Measurements from ENCODE around the gene STAB2. TPM values are rescaled to one million over a fixed set of nuclear protein-coding genes. Genes with fewer than 3 reads are reported as not detected.

The STAB2 gene
- total RNA-seq, 2 experiments from 2014 or later = not detected

DNA sequence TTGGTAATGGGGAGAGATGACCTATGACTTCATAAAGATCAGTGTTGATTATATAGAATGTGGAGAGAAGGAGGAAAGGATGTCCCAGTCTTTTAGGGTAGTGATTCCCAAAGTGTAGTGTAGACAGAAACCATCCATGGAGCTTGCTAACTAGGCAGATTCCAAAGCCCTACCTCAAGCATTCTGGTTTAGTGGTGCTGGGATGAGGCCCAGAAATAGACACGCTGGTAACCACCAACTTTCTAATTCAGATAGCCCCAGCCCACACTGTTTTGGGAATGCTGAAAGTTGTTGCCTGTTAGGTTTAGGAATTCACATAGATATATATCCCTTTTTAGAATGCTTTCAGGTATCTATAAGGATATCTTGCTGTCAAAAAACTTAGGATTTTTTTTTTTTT, 69.2 kb downstream of the STAB2 start:
- Histone ChIP-seq H2AFZ (ENCODE audit: low read length) (no peak overlapping the region), H3K9me3 (ENCODE audit: low read length) (no peaks in the 10 kb centered on the region), H4K20me1 (ENCODE audit: insufficient read depth, low read length) (no peaks in the 10 kb centered on the region), H3K27ac (ENCODE audit: low read depth, low read length, poor library complexity, severe bottlenecking) (no peak overlapping the region), H3K4me1 (ENCODE audit: insufficient read depth, low read length, poor library complexity, severe bottlenecking) (no peaks in the 10 kb centered on the region), H3K9me2 (ENCODE audit: insufficient read depth, low read length) (no peaks in the 10 kb centered on the region), H3K79me2 (ENCODE audit: insufficient read depth, low read depth, low read length) (no peaks in the 10 kb centered on the region), H3K4me2 (ENCODE audit: low read length) (no peak overlapping the region), H3K4me3 (ENCODE audit: low read depth, low read length, poor library complexity, severe bottlenecking) (no peak overlapping the region), H3K36me3 (ENCODE audit: insufficient read depth, low read length) (no peaks in the 10 kb centered on the region)
- CTCF ChIA-PET (ENCODE audit: unreplicated experiment) = no interaction called here
- BruUV-seq (replicated peaks) = no TSS peak
- TF ChIP-seq, protein P1, sequence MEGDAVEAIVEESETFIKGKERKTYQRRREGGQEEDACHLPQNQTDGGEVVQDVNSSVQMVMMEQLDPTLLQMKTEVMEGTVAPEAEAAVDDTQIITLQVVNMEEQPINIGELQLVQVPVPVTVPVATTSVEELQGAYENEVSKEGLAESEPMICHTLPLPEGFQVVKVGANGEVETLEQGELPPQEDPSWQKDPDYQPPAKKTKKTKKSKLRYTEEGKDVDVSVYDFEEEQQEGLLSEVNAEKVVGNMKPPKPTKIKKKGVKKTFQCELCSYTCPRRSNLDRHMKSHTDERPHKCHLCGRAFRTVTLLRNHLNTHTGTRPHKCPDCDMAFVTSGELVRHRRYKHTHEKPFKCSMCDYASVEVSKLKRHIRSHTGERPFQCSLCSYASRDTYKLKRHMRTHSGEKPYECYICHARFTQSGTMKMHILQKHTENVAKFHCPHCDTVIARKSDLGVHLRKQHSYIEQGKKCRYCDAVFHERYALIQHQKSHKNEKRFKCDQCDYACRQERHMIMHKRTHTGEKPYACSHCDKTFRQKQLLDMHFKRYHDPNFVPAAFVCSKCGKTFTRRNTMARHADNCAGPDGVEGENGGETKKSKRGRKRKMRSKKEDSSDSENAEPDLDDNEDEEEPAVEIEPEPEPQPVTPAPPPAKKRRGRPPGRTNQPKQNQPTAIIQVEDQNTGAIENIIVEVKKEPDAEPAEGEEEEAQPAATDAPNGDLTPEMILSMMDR (conservative IDR thresholded peaks at IDR 0.05; ENCODE audit: low read length) = no peak
- no peak for TF ChIP-seq EZH2phosphoT487 (IDR thresholded peaks at IDR 0.05; ENCODE audit: borderline replicate concordance, low read depth, low read length)
- no peak for DNase-seq (ENCODE audit: low spot score)
- POLR2A ChIA-PET = no interaction called here
- intact Hi-C loops (cut with micrococcal nuclease; ENCODE audit: unreplicated experiment) = no loop called here

DNA sequence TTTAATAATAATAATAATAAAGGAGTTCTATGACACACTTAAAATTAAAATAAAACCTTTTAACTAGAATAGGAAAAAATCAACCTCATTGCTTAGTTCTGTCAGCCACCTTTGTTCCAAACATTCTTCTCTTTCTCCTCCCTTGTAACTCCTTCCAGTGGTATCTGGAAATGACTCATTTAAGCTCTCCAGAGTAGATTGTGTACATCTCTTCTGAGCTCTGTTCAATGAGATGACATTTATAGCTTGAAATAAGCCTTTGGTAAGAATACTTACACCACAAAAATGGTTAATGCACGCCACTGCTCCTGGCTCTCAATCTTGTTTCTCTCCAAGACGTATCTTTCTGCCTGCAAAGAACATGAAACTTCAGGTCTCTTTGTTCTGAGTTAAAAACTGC, 70.3 kb downstream of the STAB2 start:
- H3K9me2 ChIP-seq (ENCODE audit: insufficient read depth, low read length) = no peaks in the 10 kb centered on the region
- no TSS peak for BruUV-seq (replicated peaks)
- H3K4me1 ChIP-seq (ENCODE audit: insufficient read depth, low read length, poor library complexity, severe bottlenecking) = no peaks in the 10 kb centered on the region
- no peaks in the 10 kb centered on the region for H4K20me1 ChIP-seq (ENCODE audit: insufficient read depth, low read length)
- intact Hi-C loops (cut with micrococcal nuclease; ENCODE audit: unreplicated experiment) = no loop called here
- H3K36me3 ChIP-seq (ENCODE audit: insufficient read depth, low read length) = no peaks in the 10 kb centered on the region
- H3K4me2 ChIP-seq (ENCODE audit: low read length) = no peak overlapping the region
- no peak overlapping the region for H2AFZ ChIP-seq (ENCODE audit: low read length)
- no peaks in the 10 kb centered on the region for H3K79me2 ChIP-seq (ENCODE audit: insufficient read depth, low read depth, low read length)
- H3K9me3 ChIP-seq (ENCODE audit: low read length) = no peaks in the 10 kb centered on the region
- TF ChIP-seq, protein P1 (conservative IDR thresholded peaks at IDR 0.05; ENCODE audit: low read length) = no peak
- TF ChIP-seq EZH2phosphoT487 (IDR thresholded peaks at IDR 0.05; ENCODE audit: borderline replicate concordance, low read depth, low read length) = no peak
- DNase-seq (ENCODE audit: low spot score) = no peak
- CTCF ChIA-PET (ENCODE audit: unreplicated experiment) = no interaction called here
- no peak overlapping the region for H3K4me3 ChIP-seq (ENCODE audit: low read depth, low read length, poor library complexity, severe bottlenecking)
- POLR2A ChIA-PET = interaction anchor here (0.7 kb wide), 1 partner anchor 137 kb away, joined by 3 read pairs; no protein-coding TSS in a partner anchor
- no peak overlapping the region for H3K27ac ChIP-seq (ENCODE audit: low read depth, low read length, poor library complexity, severe bottlenecking)

DNA sequence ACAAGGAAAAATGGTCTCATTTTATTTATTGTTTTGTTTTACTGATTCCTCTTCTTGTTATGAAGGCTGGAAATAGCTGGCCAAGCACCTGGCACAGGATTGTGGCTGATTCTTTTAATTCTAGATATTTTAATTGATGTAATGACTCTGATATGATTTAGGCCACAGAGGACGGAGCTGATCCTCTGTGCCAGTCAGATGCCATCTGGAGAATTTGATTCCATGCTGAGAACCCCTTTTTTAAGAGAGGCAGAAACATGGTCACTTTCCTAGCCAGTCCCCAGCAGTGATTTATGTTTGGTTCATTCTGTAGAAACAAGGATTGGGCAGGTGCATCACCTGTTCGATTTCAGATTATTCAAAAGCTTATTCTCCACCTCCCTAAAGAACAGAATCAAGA, 77.6 kb downstream of the STAB2 start:
- intact Hi-C loops (cut with micrococcal nuclease; ENCODE audit: unreplicated experiment) = no loop called here
- H3K4me1 ChIP-seq (ENCODE audit: insufficient read depth, low read length, poor library complexity, severe bottlenecking) = no peaks in the 10 kb centered on the region
- no peak for DNase-seq (ENCODE audit: low spot score)
- no peaks in the 10 kb centered on the region for H3K9me2 ChIP-seq (ENCODE audit: insufficient read depth, low read length)
- no peaks in the 10 kb centered on the region for H3K36me3 ChIP-seq (ENCODE audit: insufficient read depth, low read length)
- no peak overlapping the region for H3K27ac ChIP-seq (ENCODE audit: low read depth, low read length, poor library complexity, severe bottlenecking)
- TF ChIP-seq EZH2phosphoT487 (IDR thresholded peaks at IDR 0.05; ENCODE audit: borderline replicate concordance, low read depth, low read length) = no peak
- TF ChIP-seq, protein P1 (conservative IDR thresholded peaks at IDR 0.05; ENCODE audit: low read length) = no peak
- no TSS peak for BruUV-seq (replicated peaks)
- H3K79me2 ChIP-seq (ENCODE audit: insufficient read depth, low read depth, low read length) = no peaks in the 10 kb centered on the region
- H3K9me3 ChIP-seq (ENCODE audit: low read length) = no peaks in the 10 kb centered on the region
- H2AFZ ChIP-seq (ENCODE audit: low read length) = no peak overlapping the region
- no peak overlapping the region for H3K4me2 ChIP-seq (ENCODE audit: low read length)
- ChIA-PET CTCF (ENCODE audit: unreplicated experiment) (no interaction called here), POLR2A (interaction anchor here (0.6 to 1.3 kb wide), 3 partner anchors 12 to 112 kb away, joined by 3 to 4 read pairs (median 3); no protein-coding TSS in a partner anchor)
- no peak overlapping the region for H3K4me3 ChIP-seq (ENCODE audit: low read depth, low read length, poor library complexity, severe bottlenecking)
- H4K20me1 ChIP-seq (ENCODE audit: insufficient read depth, low read length) = no peaks in the 10 kb centered on the region
